Epithelial cell of proximal tubule (primary cell): Measurements from ENCODE around the gene FANCD2. TPM values are rescaled to one million over a fixed set of nuclear protein-coding genes. Genes with fewer than 3 reads are reported as not detected.
A peak's percentile ranks its signal among the peaks of the same experiment; 100 is the strongest.
"Not testable (repeated sequence)": the region's sequence is repeated elsewhere in the genome, so short reads cannot be mapped to it uniquely, and the experiment has no call there.

Source experiments
- DNase-seq: peaks from one replicate; pipeline ENCODE4 v3.0.0-alpha.2; 2011; ENCODE audit warnings: low read depth
- H3K4me3 ChIP-seq: 2 replicates; pipeline ENCODE4 v1.5.1; 2011; ENCODE audit warnings: low read depth, mild to moderate bottlenecking, low read length
- total RNA-seq: library from RNA; depleted of rRNA; stranded (reverse); fragments of >200 nt; gene quantifications from 2 replicates; pipeline ENCODE4 v1.2.3, GENCODE V29; 2015
- TF ChIP-seq, protein P1 (sequence below): conservative IDR thresholded peaks from 2 replicates; pipeline ENCODE4 v1.5.1; 2012; ENCODE audit warnings: low read depth, mild to moderate bottlenecking, low read length

FANCD2 gene
- total RNA-seq, 1 donor from 2014 or later: 25.9 TPM

DNA sequence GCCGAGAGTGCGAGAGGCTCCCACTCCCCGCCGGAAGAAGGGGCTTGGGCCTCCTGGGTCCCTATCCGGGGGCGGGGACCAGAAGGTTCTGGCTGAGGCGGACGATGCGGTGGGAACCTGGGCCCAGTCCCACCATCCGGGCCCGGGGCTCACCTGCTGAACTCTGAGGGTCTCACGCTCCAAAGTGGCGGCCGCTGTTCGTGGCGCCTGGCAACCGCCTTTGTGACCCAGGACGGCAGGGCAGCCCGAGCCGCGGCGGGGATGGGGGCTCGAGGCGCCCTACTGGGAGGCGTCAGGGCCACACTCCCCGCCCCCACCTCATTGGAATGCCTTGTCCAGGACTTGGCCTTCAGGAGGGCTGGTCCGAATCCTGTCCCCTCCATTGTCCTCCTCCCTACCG is 81.9 kb downstream of the FANCD2 start, which contains the start of gene FANCD2OS:
Gene FANCD2OS, minus strand, starts transcription at position 165 of the 400 bp plus-strand sequence. CDS start 3,481 bp downstream, outside the sequence.
- TF ChIP-seq, protein P1, sequence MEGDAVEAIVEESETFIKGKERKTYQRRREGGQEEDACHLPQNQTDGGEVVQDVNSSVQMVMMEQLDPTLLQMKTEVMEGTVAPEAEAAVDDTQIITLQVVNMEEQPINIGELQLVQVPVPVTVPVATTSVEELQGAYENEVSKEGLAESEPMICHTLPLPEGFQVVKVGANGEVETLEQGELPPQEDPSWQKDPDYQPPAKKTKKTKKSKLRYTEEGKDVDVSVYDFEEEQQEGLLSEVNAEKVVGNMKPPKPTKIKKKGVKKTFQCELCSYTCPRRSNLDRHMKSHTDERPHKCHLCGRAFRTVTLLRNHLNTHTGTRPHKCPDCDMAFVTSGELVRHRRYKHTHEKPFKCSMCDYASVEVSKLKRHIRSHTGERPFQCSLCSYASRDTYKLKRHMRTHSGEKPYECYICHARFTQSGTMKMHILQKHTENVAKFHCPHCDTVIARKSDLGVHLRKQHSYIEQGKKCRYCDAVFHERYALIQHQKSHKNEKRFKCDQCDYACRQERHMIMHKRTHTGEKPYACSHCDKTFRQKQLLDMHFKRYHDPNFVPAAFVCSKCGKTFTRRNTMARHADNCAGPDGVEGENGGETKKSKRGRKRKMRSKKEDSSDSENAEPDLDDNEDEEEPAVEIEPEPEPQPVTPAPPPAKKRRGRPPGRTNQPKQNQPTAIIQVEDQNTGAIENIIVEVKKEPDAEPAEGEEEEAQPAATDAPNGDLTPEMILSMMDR: no peak
- no peak for DNase-seq
- H3K4me3 ChIP-seq: no peak within 1 kb of the TSS

DNA sequence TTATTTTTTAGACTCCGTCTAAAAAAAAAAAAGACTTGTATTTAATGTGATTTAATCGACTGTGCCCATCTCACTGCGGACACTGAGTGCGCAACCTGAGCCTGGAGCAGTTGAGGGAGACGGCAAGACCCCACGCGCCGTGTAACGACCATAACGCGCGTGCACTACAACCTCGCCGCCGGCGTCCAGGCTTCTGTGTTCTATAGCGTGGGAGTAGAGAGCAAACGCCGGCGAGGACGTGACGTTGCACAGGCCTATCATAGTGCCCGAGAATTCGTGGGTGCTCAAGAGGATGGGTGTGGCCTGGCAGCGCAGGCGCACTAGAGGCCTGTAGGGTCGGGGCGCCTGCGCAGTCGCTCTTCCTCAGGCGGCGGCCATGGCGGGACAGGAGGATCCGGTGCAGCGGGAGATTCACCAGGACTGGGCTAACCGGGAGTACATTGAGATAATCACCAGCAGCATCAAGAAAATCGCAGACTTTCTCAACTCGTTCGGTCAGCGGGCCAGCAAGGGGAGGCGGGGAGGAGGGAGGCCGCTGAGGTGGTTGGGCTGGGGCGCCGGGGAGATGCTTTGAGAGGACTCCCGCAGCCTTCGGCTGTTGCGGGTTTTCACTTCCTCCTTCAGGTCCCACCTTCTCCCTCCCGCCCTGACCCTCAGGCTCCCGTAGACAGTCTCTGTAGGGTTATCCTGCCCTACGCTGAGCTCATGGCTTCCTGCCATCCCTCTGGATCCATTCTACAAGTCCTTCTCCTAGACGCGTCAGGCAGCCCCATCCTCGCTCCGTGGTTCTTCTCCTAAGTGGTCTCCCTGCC is 89.3 kb downstream of the FANCD2 start, which contains the start of gene BRK1:
Gene BRK1, plus strand, starts transcription at position 350 of the 812 bp plus-strand sequence. Its CDS starts 27 bp downstream, at position 377.
- H3K4me3 ChIP-seq: peak within 1 kb of the TSS; percentile 89
- TF ChIP-seq, protein P1: no peak
- DNase-seq: peak; percentile 64

DNA sequence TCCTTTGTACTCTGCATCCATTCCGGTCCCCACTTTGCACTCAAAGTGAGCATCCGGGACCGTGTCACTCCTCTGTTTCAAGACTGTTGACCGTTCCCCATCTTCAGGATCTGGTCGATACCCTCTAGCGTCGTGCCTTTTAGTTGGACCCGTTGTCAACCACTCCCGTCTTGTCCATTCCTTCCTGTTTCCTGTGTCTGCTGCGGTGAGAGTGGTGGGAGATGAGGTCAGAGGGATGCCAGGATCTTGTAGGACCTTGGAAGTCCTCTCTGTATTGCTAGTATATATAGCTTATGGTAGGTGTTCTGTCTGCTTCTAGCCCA is 89.9 kb downstream of the FANCD2 start:
- H3K4me3 ChIP-seq: peak overlapping the region; percentile 89
- TF ChIP-seq, protein P1: no peak
- DNase-seq: no peak

DNA sequence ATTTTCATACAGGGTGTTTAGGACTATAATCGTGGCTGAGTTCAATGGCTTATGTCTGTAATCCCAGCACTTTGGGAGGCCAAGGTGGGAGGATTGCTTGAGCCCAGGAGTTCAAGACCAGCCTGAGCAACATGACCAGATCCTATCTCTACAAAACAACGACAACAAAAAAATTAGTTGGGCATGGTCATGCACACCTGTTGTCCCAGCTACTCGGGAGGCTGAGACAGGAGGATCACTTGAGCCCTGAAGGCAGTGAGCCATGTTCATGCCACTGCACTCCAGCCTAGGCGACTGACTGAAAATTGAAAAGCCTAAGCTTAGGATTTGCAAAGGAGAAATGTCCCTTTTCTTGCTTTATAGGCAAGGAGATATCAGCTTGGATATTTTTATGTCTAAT is 90.7 kb downstream of the FANCD2 start:
- DNase-seq: no peak
- H3K4me3 ChIP-seq: peak overlapping the region; percentile 89
- TF ChIP-seq, protein P1: no peak

DNA sequence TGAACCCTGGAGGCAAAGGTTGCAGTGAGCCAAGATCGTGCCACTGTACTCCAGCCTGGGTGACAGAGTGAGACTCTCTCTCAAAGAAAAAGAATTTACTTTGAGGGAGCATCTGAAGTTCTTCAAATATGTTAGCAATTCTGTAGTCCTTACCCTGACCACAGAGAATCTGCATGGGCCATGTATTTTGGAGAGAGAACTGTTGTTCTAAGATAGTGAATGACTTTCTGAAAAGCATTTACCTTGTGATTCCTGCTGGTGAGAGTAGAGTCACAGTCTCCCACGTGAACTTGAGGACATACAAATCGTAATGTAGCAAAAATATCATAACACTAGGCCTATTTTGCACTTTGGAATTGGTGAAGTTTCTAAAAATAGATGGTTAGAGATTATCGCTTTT is 93.1 kb downstream of the FANCD2 start:
- no peak for DNase-seq
- TF ChIP-seq, protein P1: no peak

DNA sequence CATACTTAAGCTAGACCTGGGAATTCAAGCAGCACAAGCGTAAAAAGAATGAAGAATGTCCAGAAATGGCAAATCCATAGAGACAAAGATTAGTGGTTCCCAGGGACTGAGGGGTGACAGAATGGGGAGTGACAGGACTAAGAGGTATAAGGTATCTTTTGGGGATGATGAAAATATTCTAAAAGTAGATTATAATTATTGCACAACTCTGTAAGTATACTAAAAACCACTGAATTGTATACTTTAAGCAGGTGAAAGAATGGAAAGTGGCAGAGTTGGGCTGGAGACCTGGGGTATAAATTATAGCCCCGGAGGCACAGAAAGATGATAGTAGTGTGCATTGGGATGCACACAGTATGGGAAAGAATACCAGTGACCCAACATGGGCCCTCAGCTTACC is 94.8 kb downstream of the FANCD2 start:
- no peak overlapping the region for H3K4me3 ChIP-seq
- TF ChIP-seq, protein P1: no peak
- DNase-seq: no peak

More for the DNA sequence above, 93.1 kb downstream of the FANCD2 start:
- H3K4me3 ChIP-seq: no peak overlapping the region

DNA sequence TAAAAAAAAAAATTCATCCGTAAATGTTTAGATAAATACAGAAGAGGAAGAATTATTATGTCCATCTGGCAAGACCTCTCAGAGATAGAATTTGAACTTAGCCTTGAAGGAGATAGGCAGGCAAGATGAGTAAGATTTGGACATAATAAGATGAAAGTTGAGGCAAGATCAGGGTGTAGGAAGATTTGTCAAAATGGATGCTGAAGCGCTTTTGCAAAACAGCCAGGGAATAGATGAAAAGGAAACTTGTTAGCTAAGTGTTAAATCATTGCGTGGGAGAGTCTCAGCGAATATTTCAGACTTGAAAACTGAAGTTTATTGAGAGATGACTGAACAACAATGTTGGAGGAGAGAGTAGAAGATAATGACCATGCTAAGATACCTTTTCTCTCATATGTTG is 96.5 kb downstream of the FANCD2 start:
- no peak for DNase-seq
- TF ChIP-seq, protein P1: no peak
- no peak overlapping the region for H3K4me3 ChIP-seq

DNA sequence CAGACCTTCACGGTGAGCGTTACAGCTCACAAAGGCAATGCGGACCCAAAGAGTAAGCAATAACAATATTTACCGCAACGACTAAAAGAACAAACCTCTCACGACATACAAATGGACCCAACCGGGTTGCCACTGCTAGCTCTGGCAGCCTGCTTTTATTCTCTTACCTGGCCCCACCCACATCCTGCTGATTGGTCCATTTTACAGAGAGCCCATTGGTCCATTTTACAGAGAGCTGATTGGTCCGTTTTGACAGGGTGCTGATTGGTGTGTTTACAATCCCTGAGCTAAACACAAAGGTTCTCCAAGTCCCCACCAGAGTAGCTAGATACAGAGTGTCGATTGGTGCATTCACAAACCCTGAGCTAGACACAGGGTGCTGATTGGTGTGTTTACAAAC is 109.6 kb downstream of the FANCD2 start:
- H3K4me3 ChIP-seq, DNase-seq: not testable (repeated sequence)
